H1 (cell line): ENCODE measurements around the gene IFIT2. TPM values are rescaled to one million over a fixed set of nuclear protein-coding genes. Genes with fewer than 3 reads are reported as not detected.

Source experiments
- EGR1 ChIP-seq: IDR thresholded peaks from 2 replicates; pipeline ENCODE4 v1.6.1; 2011; ENCODE audit warnings: low read depth, low read length, borderline replicate concordance
- EP300 ChIP-seq, 2 experiments: IDR thresholded peaks; 1 replicate in 1 of 2; 2 replicates in 1 of 2; pipeline ENCODE4 v1.6.1; 2011 to 2012; ENCODE audit warnings: low read depth in 2 of 2, low read length in 2 of 2, mild to moderate bottlenecking in 2 of 2, borderline replicate concordance in 1 of 2, inconsistent platforms in 1 of 2, moderate library complexity in 1 of 2
- SP4 ChIP-seq: IDR thresholded peaks from 2 replicates; pipeline ENCODE4 v1.6.1; 2012; ENCODE audit warnings: low read length, inconsistent platforms
- TEAD4 ChIP-seq: IDR thresholded peaks from 2 replicates; pipeline ENCODE4 v1.6.1; 2012; ENCODE audit warnings: low read depth, low read length, inconsistent platforms, mixed read lengths
- polyA plus RNA-seq, 7 experiments: library from polyadenylated mRNA; depleted of rRNA in 3 of 7; stranded (reverse) in 5 of 7; unstranded in 2 of 7; fragments of >200 nt in 5 of 7; fragments of 200-250 nt in 2 of 7; gene quantifications; 1 replicate in 5 of 7; 2 replicates in 1 of 7; 4 replicates in 1 of 7; pipeline versions ENCODE4 v1.2.1 to v1.2.3, GENCODE V29; 2011 to 2013; ENCODE audit warnings: missing spikeins in 2 of 7, mixed read lengths in 2 of 7
- total RNA-seq: library from RNA; stranded (reverse); fragmentation: NEBNext Ultra II Directional; extraction: Animal tissue kit (Norgen Biotek cat#: 25700); gene quantifications from 2 replicates; pipeline ENCODE4 v1.2.1, GENCODE V29; 2021

The IFIT2 gene
- total and polyA plus RNA-seq, 2 of the 8 experiments (the other 6 are each of a cell fraction or from before 2014, with no cell fraction given) = 0.03 to 0.35 TPM

DNA sequence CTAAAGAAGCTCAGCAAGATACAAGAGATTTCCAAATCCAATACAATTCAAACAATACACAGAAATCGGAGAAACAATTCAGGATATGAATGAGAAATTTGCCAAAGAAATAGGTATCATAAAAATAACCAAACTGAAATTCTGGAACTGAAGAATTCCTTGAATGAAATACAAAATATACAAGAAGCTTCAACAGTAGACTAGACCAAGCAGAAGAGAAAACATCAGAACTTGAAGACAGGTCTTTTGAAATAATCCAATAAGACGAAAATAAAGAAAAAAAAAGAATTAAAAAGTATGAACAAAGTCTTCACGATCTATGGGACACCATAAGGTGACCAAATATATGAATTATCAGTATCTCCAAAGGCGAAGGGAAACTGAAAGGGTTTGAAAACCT, 2.8 kb upstream of the IFIT2 start (continued):
- no peak for TF ChIP-seq EP300 (IDR thresholded peaks at IDR 0.05; ENCODE audit: borderline replicate concordance in 1 of 2, low read depth in 2 of 2, low read length in 2 of 2)
- no peak for TF ChIP-seq TEAD4
- no peak for TF ChIP-seq SP4
- no peak for TF ChIP-seq EGR1
